Ovary (tissue), 9 donors: ENCODE results near the gene VIPAS39. TPM values are rescaled to one million over a fixed set of nuclear protein-coding genes. Genes with fewer than 3 reads are reported as not detected.

ENCODE experiments used
- DNase-seq, 5 donors: peaks; one replicate each; pipeline ENCODE4 v3.0.0-alpha.2; 2019 to 2020
- H3K27ac ChIP-seq, 2 donors: fragments of 200-600 bp; one replicate each; pipeline versions ENCODE4 v1.5.1 to v1.8.0; 2019 to 2022
- H3K27me3 ChIP-seq: fragments of 200-600 bp; one replicate; pipeline ENCODE4 v1.8.0; 2022
- H3K36me3 ChIP-seq: fragments of 200-600 bp; sonication (generic); one replicate; pipeline ENCODE4 v1.5.1; 2019
- H3K4me1 ChIP-seq: one replicate; pipeline ENCODE4 v1.8.1; 2013; ENCODE audit warnings: mild to moderate bottlenecking, moderate library complexity; ENCODE audit not compliant: insufficient read depth
- H3K4me3 ChIP-seq: fragments of 200-600 bp; sonication (generic); one replicate; pipeline ENCODE4 v1.5.1; 2017
- H3K9me3 ChIP-seq, 2 donors: fragments of 200-600 bp in 1 of 2; sonication (generic) in 1 of 2; one replicate each; pipeline versions ENCODE4 v1.5.1 to v1.8.1; 2013 to 2019; ENCODE audit warnings: mild to moderate bottlenecking in 1 of 2, moderate library complexity in 1 of 2
- CTCF ChIP-seq, 3 donors: fragments of 450-650 bp in 2 of 3; fragments of 200-600 bp in 1 of 3; IDR thresholded peaks; one replicate each; pipeline versions ENCODE4 v1.5.1 to v1.8.0; 2016 to 2022; ENCODE audit warnings: antibody characterized with exemption in 3 of 3, mild to moderate bottlenecking in 1 of 3
- EP300 ChIP-seq: sonication (generic); formaldehyde crosslinking; IDR thresholded peaks from one replicate; pipeline ENCODE4 v1.6.1; 2017; ENCODE audit warnings: antibody characterized with exemption
- POLR2A ChIP-seq: fragments of 450-650 bp; IDR thresholded peaks from one replicate; pipeline ENCODE4 v1.6.1; 2017; ENCODE audit warnings: antibody characterized with exemption, mild to moderate bottlenecking, moderate library complexity
- WGBS, 3 donors: extraction: QIAGEN DNeasy Blood & Tissue Kit in 1 of 3; methylation state at CpG; one replicate each; pipeline versions ENCODE4 v1.1.5 to v1.1.7; 2013 to 2017; 5-methylcytosine and 5-hydroxymethylcytosine counted together
- intact Hi-C, 4 donors: fragments of 100-400 bp; cut with DNase I; formaldehyde crosslinking; loops; one replicate each; pipeline versions ENCODE4 v1.11.0 to v1.15.1; 2022 to 2023
- polyA plus RNA-seq, 2 donors: library from polyadenylated mRNA; stranded (reverse); fragments of 200-250 nt in 1 of 2; fragments of 350-450 nt in 1 of 2; fragmentation: Illumina TruSeq in 1 of 2; extraction: RNeasy Lipid Tissue Mini Kit (QIAGEN cat#74804) in 1 of 2; gene quantifications; one replicate each; pipeline ENCODE4 v1.2.3, GENCODE V29; 2013 to 2014
- total RNA-seq, 7 donors: library from RNA; depleted of rRNA in 2 of 7; stranded (reverse); fragments of >200 nt in 2 of 7; fragmentation: NEBNext Ultra II Directional in 3 of 7; extraction: Animal tissue kit (Norgen Biotek cat#: 25700) in 3 of 7; gene quantifications; one replicate each; pipeline versions ENCODE4 v1.1.0 to v1.2.4, GENCODE V29; 2016 to 2023
- donor health status: DM: no; HTN: no; CAD: no; lungs with moderate emphysema.
- donor health status: DM: no; HTN: no; CAD: no.
- donor health status: Bipolar disorder and iron deficiency.
- donor health status: DM: yes; HTN: yes; CAD: no.
- donor health status: DM: no; HTN: no; CAD: no.
- donor health status: DM: yes; HTN: yes; CAD: no.

Gene VIPAS39
- total and polyA plus RNA-seq, 9 donors: 10.7 to 47.0 (median 16.3) TPM

GRCh38 chr14:77400216-77400615 lies 57.2 kb downstream of the VIPAS39 start:
- WGBS, 3 donors: 79 to 88% (median 83%) methylated on average over 6 of the region's 6 CpGs
- DNase-seq: no peak
- intact Hi-C loops: no loop called here

GRCh38 chr14:77390188-77390587 lies 67.2 kb downstream of the VIPAS39 start:
- 95 to 97% (median 96%) methylated on average over 4 of the region's 4 CpGs for WGBS, 3 donors
- H3K27ac ChIP-seq: no peak overlapping the region
- TF ChIP-seq CTCF (IDR thresholded peaks at IDR 0.05) (no peak), EP300 (no peak), POLR2A (no peak)
- H3K4me1 ChIP-seq: no peaks in the 10 kb centered on the region
- no peaks in the 10 kb centered on the region for H3K36me3 ChIP-seq
- no peak for DNase-seq
- H3K9me3 ChIP-seq: no peaks in the 10 kb centered on the region
- intact Hi-C loops: no loop called here
- H3K4me3 ChIP-seq: no peak overlapping the region
- H3K27me3 ChIP-seq: no peaks in the 10 kb centered on the region

More at GRCh38 chr14:77400216-77400615, 57.2 kb downstream of the VIPAS39 start:
- no peaks in the 10 kb centered on the region for H3K9me3 ChIP-seq
- no peak for TF ChIP-seq POLR2A
- no peak for TF ChIP-seq EP300
- TF ChIP-seq CTCF (IDR thresholded peaks at IDR 0.05): no peak
- H3K4me1 ChIP-seq: no peaks in the 10 kb centered on the region
- no peaks in the 10 kb centered on the region for H3K36me3 ChIP-seq
- H3K27ac ChIP-seq: no peak overlapping the region
- H3K27me3 ChIP-seq: no peaks in the 10 kb centered on the region
- H3K4me3 ChIP-seq: no peak overlapping the region

- WGBS, 3 donors: 93 to 96% (median 96%) methylated on average over 6 of the region's 6 CpGs
Measured at GRCh38 chr14:77378701-77379100, 78.7 kb downstream of the VIPAS39 start.

GRCh38 chr14:77377502-77377844 lies 79.9 kb downstream of the VIPAS39 start:
- no peak for DNase-seq
- 8 to 14% (median 9%) methylated on average over 10 of the region's 10 CpGs for WGBS, 3 donors
- Histone ChIP-seq H3K4me1 (peaks cover 5% of the 10 kb centered on the region), H3K36me3 (no peaks in the 10 kb centered on the region), H3K4me3 (peak overlapping the region; percentile 91), H3K27ac (peak overlapping the region in 1 of 2 donors; percentile 83), H3K27me3 (no peaks in the 10 kb centered on the region), H3K9me3 (no peaks in the 10 kb centered on the region)
- no peak for TF ChIP-seq CTCF (IDR thresholded peaks at IDR 0.05)
- TF ChIP-seq EP300: no peak
- no peak for TF ChIP-seq POLR2A
- intact Hi-C loops: no loop called here

More at GRCh38 chr14:77378701-77379100, 78.7 kb downstream of the VIPAS39 start:
- Histone ChIP-seq H3K4me3 (no peak overlapping the region), H3K4me1 (peaks cover 5% of the 10 kb centered on the region), H3K27me3 (no peaks in the 10 kb centered on the region), H3K36me3 (no peaks in the 10 kb centered on the region), H3K9me3 (no peaks in the 10 kb centered on the region), H3K27ac (no peak overlapping the region)
- intact Hi-C loops: no loop called here
- no peak for TF ChIP-seq POLR2A
- TF ChIP-seq EP300: no peak
- TF ChIP-seq CTCF (IDR thresholded peaks at IDR 0.05): no peak
- no peak for DNase-seq
